ENCODE data around the gene FHL2. TPM values are rescaled to one million over a fixed set of nuclear protein-coding genes. Genes with fewer than 3 reads are reported as not detected.

Gene FHL2
- total RNA-seq, 2 experiments from 2014 or later, result not detected

GRCh38 chr2:105338020-105338385, 60.8 kb downstream of the FHL2 start:
- Histone ChIP-seq H3K4me1 (ENCODE audit: insufficient read depth, low read length, poor library complexity, severe bottlenecking) (peaks cover 25% of the 10 kb centered on the region), H3K27ac (ENCODE audit: low read depth, low read length, poor library complexity, severe bottlenecking) (peak overlapping the region; percentile 6), H3K36me3 (ENCODE audit: insufficient read depth, low read length) (peaks cover 48% of the 10 kb centered on the region), H4K20me1 (ENCODE audit: insufficient read depth, low read length) (0 out of 2 replicates have a peak, but pooled peaks cover 6% of the 10 kb centered on the region), H3K4me3 (ENCODE audit: low read depth, low read length, poor library complexity, severe bottlenecking) (peak overlapping the region; percentile 99), H3K9me2 (ENCODE audit: insufficient read depth, low read length) (no peaks in the 10 kb centered on the region), H3K9me3 (ENCODE audit: low read length) (no peaks in the 10 kb centered on the region), H2AFZ (ENCODE audit: low read length) (peak overlapping the region; percentile 57), H3K4me2 (ENCODE audit: low read length) (peak overlapping the region; percentile 92), H3K79me2 (ENCODE audit: insufficient read depth, low read depth, low read length) (peaks cover 43% of the 10 kb centered on the region)
- CTCF ChIA-PET (ENCODE audit: unreplicated experiment), result no interaction called here
- intact Hi-C loops (cut with micrococcal nuclease; ENCODE audit: unreplicated experiment), result loop anchor here (10.0 kb wide), 1 partner anchor 857 kb away; the partner anchor contains the start of gene UXS1
- POLR2A ChIA-PET, result no interaction called here
- no peak for DNase-seq (ENCODE audit: low spot score)
- TF ChIP-seq, protein P1, sequence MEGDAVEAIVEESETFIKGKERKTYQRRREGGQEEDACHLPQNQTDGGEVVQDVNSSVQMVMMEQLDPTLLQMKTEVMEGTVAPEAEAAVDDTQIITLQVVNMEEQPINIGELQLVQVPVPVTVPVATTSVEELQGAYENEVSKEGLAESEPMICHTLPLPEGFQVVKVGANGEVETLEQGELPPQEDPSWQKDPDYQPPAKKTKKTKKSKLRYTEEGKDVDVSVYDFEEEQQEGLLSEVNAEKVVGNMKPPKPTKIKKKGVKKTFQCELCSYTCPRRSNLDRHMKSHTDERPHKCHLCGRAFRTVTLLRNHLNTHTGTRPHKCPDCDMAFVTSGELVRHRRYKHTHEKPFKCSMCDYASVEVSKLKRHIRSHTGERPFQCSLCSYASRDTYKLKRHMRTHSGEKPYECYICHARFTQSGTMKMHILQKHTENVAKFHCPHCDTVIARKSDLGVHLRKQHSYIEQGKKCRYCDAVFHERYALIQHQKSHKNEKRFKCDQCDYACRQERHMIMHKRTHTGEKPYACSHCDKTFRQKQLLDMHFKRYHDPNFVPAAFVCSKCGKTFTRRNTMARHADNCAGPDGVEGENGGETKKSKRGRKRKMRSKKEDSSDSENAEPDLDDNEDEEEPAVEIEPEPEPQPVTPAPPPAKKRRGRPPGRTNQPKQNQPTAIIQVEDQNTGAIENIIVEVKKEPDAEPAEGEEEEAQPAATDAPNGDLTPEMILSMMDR (conservative IDR thresholded peaks at IDR 0.05; ENCODE audit: low read length), result no peak
- no peak for TF ChIP-seq EZH2phosphoT487 (IDR thresholded peaks at IDR 0.05; ENCODE audit: borderline replicate concordance, low read depth, low read length)
- BruUV-seq (replicated peaks), result TSS peak; percentile 71

DNA sequence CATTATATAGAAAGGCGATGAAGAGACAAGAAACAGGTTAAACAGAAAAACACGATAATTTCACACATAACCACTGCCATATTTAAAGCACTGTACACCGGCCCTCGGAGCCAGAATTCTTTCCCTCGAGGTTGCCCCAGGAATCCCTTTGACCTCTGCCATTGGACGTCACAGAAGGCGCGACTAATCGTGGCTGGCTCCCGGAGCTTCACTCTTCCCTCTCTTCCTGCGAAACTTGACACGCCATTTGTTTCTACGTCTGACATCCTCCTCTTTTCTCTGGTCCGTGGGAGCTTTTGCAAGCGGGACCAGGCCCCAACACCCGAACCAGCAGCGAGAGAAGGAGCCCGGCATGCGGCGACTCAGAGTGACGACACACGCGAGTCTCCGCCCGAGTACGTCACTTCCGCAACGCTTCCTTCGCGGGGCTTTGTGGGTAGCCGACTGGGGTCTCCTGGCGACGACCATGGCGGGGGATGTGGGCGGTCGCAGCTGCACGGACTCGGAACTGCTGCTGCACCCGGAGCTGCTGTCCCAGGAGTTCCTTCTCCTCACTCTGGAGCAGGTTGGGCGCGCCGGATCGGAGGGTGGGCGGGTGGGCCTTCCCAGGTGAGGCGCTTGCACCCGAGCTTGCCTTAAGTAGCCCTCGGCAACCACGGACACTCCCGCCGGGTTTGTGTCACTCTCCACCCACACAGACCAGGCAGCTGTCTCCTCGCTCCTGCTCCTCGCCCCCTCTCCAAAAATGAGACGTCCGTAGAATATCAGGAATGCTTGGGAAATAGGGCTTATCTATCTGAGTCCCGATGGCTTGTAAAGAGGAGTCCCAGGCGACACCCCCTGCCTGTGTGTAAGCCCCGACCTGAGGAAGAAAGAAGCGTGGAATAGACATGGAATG, 61.5 kb downstream of the FHL2 start, which contains the start of gene C2orf49:
Gene C2orf49 (plus strand): TSS at position 419 of the 898 bp plus-strand sequence. CDS start 48 bp downstream, at position 467.
- peak within 1 kb of the TSS; percentile 74 for H3K27ac ChIP-seq (ENCODE audit: low read depth, low read length, poor library complexity, severe bottlenecking)
- ChIA-PET POLR2A (interaction anchor here (0.9 kb wide), 1 partner anchor 12 kb away, joined by 3 read pairs; no protein-coding TSS in a partner anchor), CTCF (ENCODE audit: unreplicated experiment) (no interaction called here)
- H3K4me3 ChIP-seq (ENCODE audit: low read depth, low read length, poor library complexity, severe bottlenecking), result peak within 1 kb of the TSS; percentile 99
- H3K9me2 ChIP-seq (ENCODE audit: insufficient read depth, low read length), result no peaks in the 10 kb centered on the region
- H3K4me1 ChIP-seq (ENCODE audit: insufficient read depth, low read length, poor library complexity, severe bottlenecking), result peaks cover 25% of the 10 kb centered on the region
- no peak for TF ChIP-seq EZH2phosphoT487 (IDR thresholded peaks at IDR 0.05; ENCODE audit: borderline replicate concordance, low read depth, low read length)
- H4K20me1 ChIP-seq (ENCODE audit: insufficient read depth, low read length), result 0 out of 2 replicates have a peak, but pooled peaks cover 6% of the 10 kb centered on the region
- peak within 1 kb of the TSS; percentile 91 for H2AFZ ChIP-seq (ENCODE audit: low read length)
- peaks cover 42% of the 10 kb centered on the region for H3K36me3 ChIP-seq (ENCODE audit: insufficient read depth, low read length)
- intact Hi-C loops (cut with micrococcal nuclease; ENCODE audit: unreplicated experiment), result loop anchor here (10.0 kb wide), 1 partner anchor 857 kb away; the partner anchor contains the start of gene UXS1
- H3K79me2 ChIP-seq (ENCODE audit: insufficient read depth, low read depth, low read length), result peaks cover 43% of the 10 kb centered on the region
- H3K9me3 ChIP-seq (ENCODE audit: low read length), result no peaks in the 10 kb centered on the region
- H3K4me2 ChIP-seq (ENCODE audit: low read length), result peak within 1 kb of the TSS; percentile 92
- peak; percentile 92 for DNase-seq (ENCODE audit: low spot score)
- no TSS peak for BruUV-seq (replicated peaks)

GRCh38 chr2:105336786-105337121, 62.1 kb downstream of the FHL2 start:
- ChIA-PET POLR2A (interaction anchor here (0.9 kb wide), 1 partner anchor 12 kb away, joined by 3 read pairs; no protein-coding TSS in a partner anchor), CTCF (ENCODE audit: unreplicated experiment) (no interaction called here)
- Histone ChIP-seq H3K9me3 (ENCODE audit: low read length) (no peaks in the 10 kb centered on the region), H3K4me1 (ENCODE audit: insufficient read depth, low read length, poor library complexity, severe bottlenecking) (peaks cover 25% of the 10 kb centered on the region), H4K20me1 (ENCODE audit: insufficient read depth, low read length) (0 out of 2 replicates have a peak, but pooled peaks cover 6% of the 10 kb centered on the region), H3K4me2 (ENCODE audit: low read length) (peak overlapping the region; percentile 88), H3K79me2 (ENCODE audit: insufficient read depth, low read depth, low read length) (peaks cover 43% of the 10 kb centered on the region), H2AFZ (ENCODE audit: low read length) (peak overlapping the region; percentile 91), H3K4me3 (ENCODE audit: low read depth, low read length, poor library complexity, severe bottlenecking) (peak overlapping the region; percentile 99), H3K36me3 (ENCODE audit: insufficient read depth, low read length) (peaks cover 35% of the 10 kb centered on the region), H3K9me2 (ENCODE audit: insufficient read depth, low read length) (no peaks in the 10 kb centered on the region), H3K27ac (ENCODE audit: low read depth, low read length, poor library complexity, severe bottlenecking) (peak overlapping the region; percentile 74)
- intact Hi-C loops (cut with micrococcal nuclease; ENCODE audit: unreplicated experiment), result loop anchor here (10.0 kb wide), 1 partner anchor 858 kb away; the partner anchor contains the start of gene UXS1
- no peak for DNase-seq (ENCODE audit: low spot score)
- BruUV-seq (replicated peaks), result TSS peak; percentile 92
- TF ChIP-seq EZH2phosphoT487 (IDR thresholded peaks at IDR 0.05; ENCODE audit: borderline replicate concordance, low read depth, low read length), result no peak
- TF ChIP-seq, protein P1 (conservative IDR thresholded peaks at IDR 0.05; ENCODE audit: low read length), result no peak

All from OCI-LY7 (cell line).